ENCODE results near the gene TKTL2.

Gene TKTL2, protein sequence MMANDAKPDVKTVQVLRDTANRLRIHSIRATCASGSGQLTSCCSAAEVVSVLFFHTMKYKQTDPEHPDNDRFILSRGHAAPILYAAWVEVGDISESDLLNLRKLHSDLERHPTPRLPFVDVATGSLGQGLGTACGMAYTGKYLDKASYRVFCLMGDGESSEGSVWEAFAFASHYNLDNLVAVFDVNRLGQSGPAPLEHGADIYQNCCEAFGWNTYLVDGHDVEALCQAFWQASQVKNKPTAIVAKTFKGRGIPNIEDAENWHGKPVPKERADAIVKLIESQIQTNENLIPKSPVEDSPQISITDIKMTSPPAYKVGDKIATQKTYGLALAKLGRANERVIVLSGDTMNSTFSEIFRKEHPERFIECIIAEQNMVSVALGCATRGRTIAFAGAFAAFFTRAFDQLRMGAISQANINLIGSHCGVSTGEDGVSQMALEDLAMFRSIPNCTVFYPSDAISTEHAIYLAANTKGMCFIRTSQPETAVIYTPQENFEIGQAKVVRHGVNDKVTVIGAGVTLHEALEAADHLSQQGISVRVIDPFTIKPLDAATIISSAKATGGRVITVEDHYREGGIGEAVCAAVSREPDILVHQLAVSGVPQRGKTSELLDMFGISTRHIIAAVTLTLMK

DNA sequence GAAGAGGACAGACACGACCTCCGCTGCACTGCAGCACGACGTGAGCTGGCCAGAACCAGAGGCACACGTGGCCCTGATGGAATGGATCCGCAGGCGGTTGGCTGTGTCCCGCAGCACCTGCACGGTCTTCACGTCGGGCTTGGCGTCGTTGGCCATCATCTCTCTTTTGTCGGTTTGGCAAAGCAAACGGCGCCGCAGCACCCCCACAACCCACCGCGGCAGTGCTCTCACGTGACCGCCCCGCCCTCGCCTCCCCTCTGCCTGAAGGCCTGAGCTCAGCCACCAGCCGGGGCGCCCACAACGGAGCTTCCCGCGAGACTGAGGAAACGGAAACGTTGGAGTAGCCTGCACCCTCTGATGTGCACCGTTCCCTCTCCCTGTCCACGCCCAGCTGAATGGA is at the start of gene TKTL2:
TKTL2 (minus strand) TSS at position 179 of the 400 bp plus-strand sequence; CDS start at position 159, 20 bp downstream.
- DNase-seq (ENCODE audit: low read depth in 2 of 2), result no peak

DNA sequence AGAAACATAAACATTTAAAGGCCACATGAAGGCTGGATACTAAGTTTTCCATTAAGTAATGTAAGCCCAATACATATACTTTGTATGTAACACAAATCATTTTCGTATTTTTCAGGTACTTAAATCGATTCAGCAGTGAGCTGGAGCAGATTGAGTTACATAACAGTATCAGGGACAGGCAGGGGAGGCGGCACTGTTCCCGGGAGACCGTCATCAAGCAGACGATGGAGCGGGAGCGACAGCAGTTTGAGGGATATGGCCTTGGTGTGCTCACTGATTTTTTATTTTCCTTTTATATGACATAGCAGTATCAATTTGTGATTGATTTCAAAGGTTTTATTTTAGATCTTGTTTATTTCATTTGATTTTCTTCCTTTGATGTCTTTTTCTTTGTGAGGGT is 41.6 kb upstream of the TKTL2 start:
- DNase-seq (ENCODE audit: low read depth in 2 of 2), result no peak

DNA sequence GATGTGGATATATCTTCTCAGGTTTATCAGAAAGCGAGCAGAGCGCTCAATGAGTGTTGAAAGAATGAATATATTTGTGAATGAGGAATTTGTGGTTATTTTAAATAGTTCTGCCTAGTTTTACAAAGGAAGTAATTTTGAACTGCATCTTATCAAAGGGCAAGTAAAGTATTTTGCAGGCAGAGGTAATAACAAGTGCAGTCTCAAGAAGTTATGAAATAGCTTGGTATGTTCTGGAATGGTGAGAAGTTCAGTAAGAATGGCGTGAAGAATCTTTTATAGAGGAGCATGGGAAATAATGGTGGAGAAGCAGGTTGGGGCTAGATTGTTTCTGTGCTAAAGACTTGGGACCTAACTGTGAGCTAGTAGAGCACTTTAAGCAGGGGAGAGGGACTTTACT is 31.8 kb upstream of the TKTL2 start:
- DNase-seq (ENCODE audit: low read depth in 2 of 2), result no peak

DNA sequence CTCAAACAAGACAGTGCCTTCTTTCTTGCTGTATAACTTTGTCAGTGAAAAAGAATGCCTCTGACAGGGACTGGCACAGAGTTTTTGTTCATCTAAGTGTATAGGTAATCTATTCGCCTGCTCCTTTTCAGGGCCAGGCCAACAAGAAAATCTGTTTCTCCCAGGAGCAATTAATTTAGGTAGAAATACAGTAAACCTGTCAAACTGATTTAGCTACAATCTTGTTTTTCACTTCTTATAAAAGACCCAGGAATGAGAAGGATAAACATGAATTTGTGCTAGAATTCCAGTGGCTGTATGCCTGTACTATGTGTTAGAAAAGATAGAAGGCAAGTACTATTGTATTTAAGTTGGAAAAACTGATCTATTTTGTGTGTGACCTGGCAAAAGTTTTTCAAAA is 27.0 kb upstream of the TKTL2 start:
- no peak for DNase-seq (ENCODE audit: low read depth in 2 of 2)

DNA sequence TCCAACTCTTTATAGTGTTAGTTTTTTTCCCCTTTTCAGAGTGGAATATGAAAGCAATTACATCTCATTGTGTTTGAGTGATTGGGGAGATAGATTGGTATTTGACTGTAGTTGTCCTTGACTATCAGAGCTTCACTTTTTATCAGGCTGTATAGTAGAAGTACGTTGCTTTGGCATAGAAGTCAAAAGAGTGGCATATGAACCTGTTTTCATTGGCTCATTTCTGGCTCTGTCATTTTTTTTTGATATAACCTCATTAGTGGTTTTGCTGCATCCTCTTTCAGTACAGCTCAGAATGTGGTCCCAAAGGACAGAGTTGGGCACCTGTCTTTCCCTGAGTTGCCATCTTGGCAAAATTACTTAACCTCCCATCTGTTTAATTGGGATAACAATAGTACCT is 22.3 kb upstream of the TKTL2 start:
- DNase-seq (ENCODE audit: low read depth in 2 of 2), result no peak

DNA sequence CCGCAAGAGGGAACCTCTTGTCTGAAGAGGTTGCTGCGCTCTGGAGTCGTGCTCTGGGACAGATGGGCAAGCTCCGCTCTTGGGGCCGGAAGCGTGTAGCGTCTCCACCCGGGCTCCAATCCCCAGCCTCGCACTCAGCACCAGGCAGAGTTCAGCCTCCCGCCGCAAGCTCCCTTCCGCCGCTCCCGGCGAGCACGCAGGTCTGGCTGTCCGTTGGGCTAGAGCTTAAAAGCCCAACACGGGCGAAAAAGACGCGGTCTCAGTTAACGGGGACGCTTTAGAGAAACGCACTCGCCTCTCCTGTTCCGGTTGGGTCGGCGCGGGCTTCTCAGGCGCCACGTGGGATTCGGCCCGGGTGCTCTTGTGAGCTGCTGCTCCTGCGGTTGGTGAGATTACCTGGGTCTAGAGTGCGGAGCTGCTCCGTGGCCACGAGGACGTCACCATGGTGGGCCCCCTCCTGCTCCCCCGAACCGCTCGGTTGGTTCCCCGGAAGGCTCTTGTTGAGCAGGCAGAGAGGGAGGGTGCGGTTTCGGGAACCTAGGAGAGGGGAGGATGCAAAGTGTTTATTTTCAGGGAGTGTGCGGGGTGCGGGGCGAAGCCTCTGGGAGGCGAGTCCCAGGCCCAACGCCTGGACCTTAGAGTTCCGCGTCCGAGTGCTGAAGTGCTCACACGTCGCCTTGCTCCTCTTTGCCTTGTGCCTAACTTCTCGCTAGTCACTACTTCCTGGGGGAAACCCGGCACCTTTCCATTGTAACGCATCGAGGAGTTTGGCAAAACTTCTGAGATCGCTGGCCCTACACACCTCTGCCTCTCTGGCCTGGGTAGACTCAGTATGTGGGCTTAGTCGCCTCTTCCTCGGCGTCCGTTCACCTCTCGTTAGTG is 21.0 kb upstream of the TKTL2 start, which contains the start of gene TMA16:
TMA16 (plus strand) TSS at position 331 of the 882 bp plus-strand sequence; CDS start at position 443, 112 bp downstream.
- peak; percentile 81 to 84 for DNase-seq (ENCODE audit: low read depth in 2 of 2)

DNA sequence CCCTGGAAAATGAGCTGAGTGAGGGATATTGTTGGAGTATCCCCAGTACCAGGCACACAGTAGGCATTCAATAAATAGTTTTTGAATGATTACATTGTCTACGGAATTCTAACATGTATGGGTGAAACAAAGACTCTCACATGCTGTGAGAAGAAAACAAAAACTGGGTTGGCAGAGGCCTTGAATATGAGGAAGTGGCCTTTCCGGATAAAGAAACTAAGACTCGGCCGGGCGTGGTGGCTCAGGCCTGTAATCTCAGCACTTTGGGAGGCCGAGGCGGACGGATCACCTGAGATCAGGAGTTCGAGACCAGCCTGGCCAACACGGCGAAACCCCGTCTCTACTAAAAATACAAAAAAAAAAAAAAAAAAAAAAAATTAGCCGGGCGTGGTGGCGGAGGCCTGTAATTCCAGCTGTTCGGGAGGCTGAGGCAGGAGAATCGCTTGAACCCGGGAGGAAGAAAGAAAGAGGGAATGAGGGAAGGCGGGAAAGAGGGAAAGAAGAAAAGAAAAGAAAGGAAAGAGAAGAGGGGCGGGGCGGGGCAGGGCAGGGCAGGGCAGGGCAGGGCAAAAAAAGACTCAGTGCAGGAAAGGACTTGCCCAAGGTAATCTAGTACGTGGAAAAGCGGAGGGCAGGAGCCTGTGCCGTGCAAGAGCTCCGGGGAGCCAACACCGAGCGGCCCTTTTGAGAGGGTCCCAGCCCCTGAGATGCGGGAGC is 20.2 kb upstream of the TKTL2 start:
- DNase-seq (ENCODE audit: low read depth in 2 of 2), result no peak

DNA sequence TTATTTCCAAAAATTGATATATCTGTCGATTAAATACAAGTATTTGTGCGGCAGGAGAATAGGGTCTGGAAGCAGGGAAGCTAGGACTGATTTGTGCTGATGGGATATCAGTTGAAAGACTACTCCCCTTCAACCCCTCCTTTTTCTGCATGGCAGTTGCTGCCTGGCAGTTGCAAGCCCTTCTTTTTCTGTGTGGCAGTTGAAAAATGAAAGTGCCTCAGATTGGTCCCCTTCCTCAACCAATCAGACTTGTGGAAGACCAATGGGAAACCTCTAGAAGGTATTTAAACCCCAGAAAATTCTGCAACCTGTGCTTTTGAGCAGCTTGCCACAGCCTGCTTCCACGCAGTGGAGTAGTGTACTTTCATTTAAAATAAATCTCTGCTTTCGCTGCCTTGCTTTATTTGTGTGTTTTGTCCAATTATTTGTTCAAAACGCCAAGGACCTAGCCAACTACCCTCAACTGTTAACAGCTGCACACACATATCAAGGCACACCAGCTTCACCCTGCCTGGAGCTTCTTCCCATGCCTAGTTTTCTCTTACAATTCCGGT is 19.5 kb upstream of the TKTL2 start:
- no peak for DNase-seq (ENCODE audit: low read depth in 2 of 2)

DNA sequence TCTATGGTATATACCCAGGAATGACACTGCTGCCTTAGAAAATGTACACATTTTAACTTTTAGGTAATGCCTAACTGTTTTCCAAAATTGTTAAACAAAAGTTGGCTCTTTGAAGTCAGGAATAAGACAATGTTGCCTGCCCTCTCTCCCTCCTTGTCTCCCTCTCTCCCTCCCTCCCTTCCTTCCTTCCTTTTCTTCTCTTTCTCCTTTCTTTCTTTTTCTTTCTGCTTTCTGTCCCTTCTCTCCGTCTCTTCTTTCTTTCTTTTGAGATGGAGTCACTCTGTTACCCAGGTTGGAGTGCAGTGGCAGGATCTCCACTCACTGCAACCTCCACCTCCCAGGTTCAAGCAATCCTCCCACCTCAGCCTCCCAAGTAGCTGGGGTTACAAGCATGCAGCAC is 16.4 kb upstream of the TKTL2 start:
- no peak for DNase-seq (ENCODE audit: low read depth in 2 of 2)

DNA sequence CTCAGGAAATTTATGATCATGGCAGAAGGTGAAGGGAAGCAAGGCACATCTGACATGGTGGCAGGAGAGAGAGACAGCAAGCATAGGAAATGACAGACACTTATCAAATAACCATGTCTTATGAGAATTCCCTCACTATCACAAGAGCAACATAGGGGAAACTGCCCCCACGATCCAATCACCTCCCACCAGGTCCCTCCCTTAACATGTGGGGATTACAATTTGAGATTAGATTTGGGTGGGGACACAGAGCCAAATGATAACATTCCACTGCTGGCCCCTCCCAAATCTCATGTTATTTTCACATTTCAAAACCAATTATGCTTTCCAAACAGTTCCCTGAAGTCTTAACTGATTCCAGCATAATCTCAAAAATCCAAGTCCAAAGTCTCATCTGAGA is 12.8 kb upstream of the TKTL2 start:
- DNase-seq (ENCODE audit: low read depth in 2 of 2), result no peak

DNA sequence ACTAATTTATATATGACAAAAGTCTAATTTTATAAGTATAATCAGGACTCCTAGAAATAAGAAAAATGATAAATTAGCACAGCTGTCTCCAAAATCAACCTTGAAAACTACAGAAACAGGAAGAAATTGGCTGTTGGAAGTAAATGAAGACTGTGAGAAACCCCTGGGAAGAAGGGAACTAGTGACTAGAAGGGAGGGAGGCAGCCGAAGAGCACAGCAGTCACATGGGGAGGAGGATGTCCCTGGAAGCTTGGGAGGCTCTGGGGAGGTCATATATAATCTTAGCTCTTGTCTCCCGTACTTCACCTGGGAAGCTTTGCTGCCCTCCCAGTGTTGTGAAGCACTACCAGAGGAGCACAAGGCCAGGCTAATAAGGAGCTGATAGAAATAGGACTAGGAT is 12.0 kb upstream of the TKTL2 start:
- no peak for DNase-seq (ENCODE audit: low read depth in 2 of 2)

DNA sequence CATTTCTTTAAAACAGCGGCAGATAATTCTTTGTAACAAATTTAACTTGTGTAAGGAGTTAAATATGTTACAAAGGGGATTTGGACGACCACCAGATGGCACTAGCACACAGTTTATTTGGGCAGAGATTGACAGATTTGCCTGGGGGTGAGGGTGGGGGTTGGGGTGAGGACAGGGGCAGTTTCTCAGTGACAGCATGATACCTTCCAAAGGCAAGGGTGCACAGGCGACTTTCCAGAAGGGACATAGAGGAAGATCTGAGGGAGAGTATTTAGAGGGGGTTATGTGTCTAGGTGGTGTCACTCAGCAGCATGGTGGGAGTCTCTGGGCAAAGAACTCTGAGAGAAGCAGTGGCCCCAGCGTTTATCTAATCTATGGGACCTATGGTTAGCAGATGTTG is 11.4 kb upstream of the TKTL2 start:
- DNase-seq (ENCODE audit: low read depth in 2 of 2), result peak in 1 of 2 experiments; percentile 35

DNA sequence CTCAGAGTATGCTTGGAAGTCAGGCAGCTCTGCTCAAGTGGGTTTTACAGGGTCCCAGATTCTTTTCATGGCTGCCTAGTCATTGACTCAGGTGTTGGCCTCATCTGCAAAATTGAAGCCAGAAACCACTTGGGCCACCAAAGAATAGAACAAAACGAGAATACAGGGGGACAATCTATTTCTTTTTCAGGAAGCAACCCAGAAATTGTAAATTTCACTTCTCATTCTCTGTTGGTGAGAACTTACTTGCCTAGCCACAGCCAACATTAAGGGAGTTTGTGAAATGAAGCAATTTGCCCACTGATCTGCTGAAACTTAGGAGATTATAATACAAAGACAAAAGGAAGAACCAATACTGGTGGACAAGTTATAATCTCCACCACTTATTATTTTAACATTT is 8.6 kb upstream of the TKTL2 start:
- DNase-seq (ENCODE audit: low read depth in 2 of 2), result no peak

DNA sequence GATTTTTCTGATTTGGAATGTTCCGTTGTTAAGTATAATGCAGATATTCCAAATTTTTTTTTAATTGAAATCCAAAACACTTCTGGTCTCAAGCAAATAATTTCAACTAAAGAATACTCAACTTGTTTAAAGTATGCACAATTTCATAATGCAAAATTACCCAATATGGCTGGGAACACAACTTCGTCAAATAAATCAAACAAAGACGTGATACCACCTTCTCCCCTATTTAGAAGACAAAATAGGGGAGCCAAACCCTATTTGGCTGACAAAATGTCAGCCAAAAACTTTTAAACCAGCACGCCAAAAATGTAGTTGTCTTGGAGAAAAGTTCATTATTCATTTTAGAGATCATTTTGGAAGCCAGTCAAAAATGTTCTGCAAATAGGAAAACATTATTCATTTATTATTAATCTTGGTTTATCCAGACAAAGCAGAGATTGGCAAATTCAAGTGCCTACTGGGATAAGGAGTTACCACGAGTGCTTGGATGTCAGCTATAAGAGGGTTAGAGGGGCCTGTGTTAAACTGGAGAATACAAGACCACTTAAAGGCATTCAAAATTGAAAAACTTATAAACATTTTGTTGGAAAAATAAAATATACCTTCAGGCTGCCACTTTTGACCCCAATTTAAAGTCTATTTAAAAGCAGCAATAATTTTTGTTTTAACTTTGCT is 3.3 kb upstream of the TKTL2 start:
- DNase-seq (ENCODE audit: low read depth in 2 of 2), result no peak

DNA sequence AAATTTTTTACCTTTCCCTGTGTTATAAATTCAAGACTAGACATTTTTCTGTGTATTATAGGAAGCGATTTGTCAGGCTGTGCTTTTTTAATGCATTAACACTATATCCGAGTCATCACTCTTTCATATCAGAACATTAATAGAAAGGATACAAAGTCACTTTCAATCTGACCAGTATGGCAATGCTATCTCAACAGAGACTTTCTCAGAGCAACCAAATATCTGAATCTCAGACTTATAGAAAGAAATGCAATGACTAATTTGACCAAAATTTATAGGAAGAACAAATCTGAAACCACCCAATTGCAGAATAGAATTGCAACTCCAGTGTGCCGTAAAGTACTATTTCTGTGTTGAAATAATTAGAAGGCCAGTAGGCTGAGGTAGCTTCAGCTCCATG is 473 bp upstream of the TKTL2 start:
- no peak for DNase-seq (ENCODE audit: low read depth in 2 of 2)

DNA sequence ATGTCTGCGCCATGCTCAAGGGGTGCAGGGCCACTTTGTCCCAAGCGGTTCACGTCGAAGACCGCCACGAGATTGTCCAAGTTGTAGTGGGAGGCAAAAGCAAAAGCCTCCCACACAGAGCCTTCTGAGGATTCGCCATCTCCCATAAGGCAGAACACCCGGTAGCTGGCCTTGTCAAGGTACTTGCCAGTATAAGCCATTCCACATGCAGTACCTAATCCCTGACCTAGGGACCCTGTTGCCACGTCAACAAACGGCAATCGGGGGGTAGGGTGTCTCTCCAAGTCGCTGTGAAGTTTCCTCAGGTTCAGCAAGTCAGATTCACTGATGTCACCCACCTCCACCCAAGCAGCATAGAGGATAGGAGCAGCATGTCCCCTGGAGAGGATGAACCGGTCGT is 424 bp downstream of the TKTL2 start:
- no peak for DNase-seq (ENCODE audit: low read depth in 2 of 2)

DNA sequence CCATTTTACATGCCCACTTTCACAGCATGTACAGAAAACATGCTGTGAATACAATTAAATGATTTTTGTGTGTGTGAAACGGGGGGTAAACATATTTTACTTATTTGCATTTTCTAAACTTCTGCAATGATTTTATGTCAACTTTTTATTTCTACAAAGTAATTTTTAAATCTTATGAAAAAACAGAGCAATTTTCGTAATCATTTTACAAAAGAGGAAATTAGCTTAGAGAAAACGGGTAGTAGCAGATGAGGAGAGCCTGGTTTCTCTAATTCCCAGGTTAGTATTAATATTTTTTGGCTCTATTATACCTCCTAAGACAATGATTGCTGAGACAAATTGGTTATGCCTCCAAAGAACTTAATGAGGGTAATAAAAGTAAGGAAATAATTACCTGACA is 3.2 kb downstream of the TKTL2 start:
- DNase-seq (ENCODE audit: low read depth in 2 of 2), result no peak

DNA sequence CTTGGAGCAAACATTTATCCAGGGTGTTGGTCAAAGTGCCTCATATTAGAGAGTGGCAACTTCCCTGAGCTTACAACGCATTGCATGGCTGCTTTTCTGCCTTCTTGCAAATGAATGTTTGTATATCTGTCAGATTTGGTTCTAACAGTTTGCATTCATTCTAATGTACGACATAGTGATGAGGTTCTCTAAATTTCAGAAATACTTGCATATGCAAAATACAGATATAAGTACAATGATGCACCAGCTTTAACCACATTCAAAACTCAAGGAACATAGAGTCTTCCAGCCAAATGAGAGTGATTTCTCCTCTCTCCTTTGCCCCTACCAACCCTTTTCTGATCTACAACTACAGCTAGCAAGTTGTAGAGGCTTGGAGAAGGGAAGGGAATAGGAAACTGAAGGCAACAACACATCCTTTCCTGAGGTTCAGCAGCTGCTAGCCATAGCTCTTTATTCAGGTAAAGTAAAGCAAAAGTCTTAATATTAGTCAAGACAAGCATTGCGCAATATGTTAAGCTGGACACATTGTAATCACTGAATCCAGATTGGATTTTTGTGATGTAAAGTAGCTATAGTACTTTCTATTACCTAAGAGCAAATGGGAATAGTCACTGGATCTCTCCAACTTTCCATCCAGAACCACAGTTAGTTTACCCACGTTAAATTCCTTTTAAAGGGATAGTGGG is 6.3 kb downstream of the TKTL2 start:
- no peak for DNase-seq (ENCODE audit: low read depth in 2 of 2)

DNA sequence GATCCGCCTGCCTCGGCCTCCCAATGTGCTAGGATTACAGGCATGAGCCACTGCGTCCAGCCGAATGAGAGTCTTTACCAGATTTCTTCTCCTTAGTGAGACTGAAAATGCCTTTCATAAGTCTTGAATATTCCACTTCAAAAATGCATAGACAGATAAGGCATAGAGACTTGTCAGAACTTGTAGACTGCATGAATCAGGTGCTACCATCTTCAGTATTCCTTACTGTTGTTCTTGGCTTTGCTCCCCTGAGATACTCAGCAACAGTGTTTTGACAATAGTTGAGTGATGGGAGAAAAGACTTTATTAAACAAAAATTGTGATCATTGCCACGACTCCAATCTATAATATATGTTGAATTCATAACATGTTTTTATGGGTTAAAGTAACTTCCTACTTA is 11.0 kb downstream of the TKTL2 start:
- DNase-seq (ENCODE audit: low read depth in 2 of 2), result no peak

DNA sequence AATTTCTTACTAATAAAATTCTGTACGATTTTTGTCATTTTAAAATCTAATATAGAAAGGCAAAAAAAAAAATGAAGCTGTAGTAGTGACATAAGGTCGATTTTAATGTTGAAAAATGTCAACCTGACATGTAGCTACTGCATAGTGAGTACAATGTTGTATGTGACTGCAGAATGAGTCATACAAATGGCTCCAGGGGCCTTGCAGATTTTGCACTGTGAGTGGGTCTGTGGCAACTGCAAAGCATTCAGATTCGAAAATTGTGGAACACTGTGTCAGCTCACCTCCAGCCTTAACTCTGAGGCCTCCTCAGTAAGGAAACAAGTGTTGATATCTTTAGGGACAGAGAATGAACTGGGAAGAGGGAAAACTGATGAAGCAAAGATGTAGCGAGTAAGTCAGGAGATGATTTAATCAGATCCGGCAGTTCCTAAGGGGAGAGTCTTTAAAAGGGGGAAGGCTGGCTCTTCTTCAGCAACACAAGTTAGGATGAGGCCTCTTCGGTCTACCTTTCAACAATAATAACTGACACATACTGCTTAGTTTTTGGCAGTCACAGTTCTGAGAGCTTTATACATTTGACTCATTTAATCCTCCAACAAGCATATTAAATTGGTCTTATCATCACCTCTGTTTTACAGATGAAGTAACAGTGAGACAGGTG is 24.9 kb downstream of the TKTL2 start:
- DNase-seq (ENCODE audit: low read depth in 2 of 2), result no peak

Data from stimulated activated CD4-positive, alpha-beta T cell treated with anti-CD3 and anti-CD28 coated beads, Interleukin-12 subunit alpha, Interleukin-12 subunit beta, amount 100 ng/mL, for 24 hours (primary cell).